AG09319 (cell line): ENCODE results near the gene GH1.
"Not testable (repeated sequence)": the region's sequence is repeated elsewhere in the genome, so short reads cannot be mapped to it uniquely, and the experiment has no call there.

Experiments used
- DNase-seq: peaks from one replicate; pipeline ENCODE4 v3.0.0-alpha.2; 2010; ENCODE audit warnings: low read depth; ENCODE audit errors: extremely low read depth
- TF ChIP-seq, protein P1 (sequence below): IDR thresholded peaks from 2 replicates; pipeline ENCODE4 v1.5.1; 2011; ENCODE audit warnings: low read depth, mild to moderate bottlenecking, inconsistent platforms, low read length, moderate library complexity

Gene GH1

DNA sequence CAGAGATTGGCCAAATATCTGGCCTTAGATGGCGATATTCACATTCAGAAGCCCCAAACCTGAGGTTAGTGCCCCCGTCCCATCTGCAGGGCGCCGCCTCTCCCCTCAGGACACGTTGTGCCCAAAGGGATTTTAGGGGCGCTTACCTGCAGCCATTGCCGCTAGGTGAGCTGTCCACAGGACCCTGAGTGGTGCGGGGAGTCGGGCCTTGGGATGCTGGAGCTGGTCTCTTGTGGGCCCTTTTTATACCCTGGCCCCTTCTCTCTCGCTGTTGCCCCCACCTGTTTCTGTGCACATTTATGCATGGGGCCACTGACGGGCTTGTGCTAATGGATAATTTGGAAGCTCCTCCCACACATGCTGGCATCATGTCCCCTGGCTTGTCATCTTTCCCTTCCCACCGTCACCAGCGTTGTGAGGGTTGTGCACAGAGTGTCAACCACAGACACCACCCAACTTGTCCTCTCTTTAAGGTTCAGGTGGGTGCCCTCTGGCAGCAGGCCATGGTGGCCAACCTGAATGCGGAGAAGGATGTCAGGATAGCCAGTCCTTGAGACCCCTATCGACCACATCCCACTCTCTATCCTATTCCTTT, 7.5 kb downstream of the GH1 start, which contains the start of gene CSHL1:
Gene CSHL1 (minus strand): TSS at position 218 of the 595 bp plus-strand sequence. CDS start 62 bp downstream, at position 156.
- TF ChIP-seq, protein P1, sequence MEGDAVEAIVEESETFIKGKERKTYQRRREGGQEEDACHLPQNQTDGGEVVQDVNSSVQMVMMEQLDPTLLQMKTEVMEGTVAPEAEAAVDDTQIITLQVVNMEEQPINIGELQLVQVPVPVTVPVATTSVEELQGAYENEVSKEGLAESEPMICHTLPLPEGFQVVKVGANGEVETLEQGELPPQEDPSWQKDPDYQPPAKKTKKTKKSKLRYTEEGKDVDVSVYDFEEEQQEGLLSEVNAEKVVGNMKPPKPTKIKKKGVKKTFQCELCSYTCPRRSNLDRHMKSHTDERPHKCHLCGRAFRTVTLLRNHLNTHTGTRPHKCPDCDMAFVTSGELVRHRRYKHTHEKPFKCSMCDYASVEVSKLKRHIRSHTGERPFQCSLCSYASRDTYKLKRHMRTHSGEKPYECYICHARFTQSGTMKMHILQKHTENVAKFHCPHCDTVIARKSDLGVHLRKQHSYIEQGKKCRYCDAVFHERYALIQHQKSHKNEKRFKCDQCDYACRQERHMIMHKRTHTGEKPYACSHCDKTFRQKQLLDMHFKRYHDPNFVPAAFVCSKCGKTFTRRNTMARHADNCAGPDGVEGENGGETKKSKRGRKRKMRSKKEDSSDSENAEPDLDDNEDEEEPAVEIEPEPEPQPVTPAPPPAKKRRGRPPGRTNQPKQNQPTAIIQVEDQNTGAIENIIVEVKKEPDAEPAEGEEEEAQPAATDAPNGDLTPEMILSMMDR: no peak
- DNase-seq: no peak

DNA sequence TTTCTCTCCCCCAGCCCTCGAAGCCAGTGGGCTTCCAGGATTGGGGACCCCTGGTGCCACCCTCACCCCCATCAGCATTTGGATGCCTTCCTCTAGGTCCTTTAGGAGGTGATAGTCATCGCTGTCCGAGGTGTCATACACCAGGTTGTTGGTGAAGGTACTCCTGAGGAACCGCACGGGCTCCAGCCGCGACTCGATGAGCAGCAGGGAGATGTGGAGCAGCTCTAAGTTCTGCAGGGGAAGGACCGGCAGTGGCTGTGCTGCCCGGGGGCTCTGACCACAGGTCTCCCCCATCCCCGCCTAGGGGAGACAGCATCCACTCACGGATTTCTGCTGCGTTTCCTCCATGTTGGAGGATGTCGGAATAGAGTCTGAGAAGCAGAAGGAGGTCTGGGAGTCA, 8.5 kb downstream of the GH1 start:
- TF ChIP-seq, protein P1: no peak
- DNase-seq: no peak

DNA sequence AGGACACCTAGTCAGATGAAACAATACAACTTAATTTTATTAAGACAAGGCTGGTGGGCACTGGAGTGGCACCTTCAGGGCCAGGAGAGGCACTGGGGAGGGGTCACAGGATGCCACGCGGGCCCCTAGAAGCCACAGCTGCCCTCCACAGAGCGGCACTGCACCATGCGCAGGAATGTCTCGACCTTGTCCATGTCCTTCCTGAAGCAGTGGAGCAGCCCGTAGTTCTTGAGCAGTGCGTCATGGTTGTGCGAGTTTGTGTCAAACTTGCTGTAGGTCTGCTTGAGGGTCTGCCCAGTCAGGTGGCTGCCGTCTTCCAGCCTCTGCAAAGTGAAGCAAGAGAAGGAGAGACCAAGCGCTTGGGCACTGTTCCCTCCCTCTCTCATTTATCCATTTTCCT, 9.1 kb downstream of the GH1 start:
- DNase-seq: not testable (repeated sequence)

DNA sequence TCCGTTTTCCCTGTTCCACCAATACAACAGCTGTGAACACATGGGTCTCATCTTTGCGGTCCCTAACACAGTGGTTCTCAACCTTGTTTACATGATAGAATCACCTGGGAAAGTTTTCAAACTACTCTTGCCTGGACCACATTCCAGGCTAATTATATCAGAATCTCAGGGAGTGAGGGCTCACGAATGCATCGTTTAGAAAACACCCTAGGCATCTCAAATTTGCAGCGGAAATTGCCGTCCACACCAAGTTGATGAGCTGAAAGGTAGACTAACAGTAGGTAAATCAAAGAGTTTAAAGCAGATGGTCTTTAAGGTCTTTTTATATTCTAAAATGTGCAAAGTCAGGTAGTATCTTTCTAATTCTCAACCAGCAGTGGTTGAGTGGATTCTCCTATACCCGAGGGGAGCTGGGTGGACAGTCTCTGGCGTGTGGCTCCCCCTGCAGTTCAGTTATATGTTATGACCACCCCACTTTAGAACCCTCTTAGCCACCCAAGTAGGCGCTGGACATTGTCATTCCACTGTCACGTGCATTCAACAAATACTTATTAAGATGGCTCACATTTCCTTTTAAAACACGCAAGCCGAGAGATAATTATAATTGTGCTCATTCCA, 11.4 kb downstream of the GH1 start:
- not testable (repeated sequence) for DNase-seq
- TF ChIP-seq, protein P1: peak; percentile 17

DNA sequence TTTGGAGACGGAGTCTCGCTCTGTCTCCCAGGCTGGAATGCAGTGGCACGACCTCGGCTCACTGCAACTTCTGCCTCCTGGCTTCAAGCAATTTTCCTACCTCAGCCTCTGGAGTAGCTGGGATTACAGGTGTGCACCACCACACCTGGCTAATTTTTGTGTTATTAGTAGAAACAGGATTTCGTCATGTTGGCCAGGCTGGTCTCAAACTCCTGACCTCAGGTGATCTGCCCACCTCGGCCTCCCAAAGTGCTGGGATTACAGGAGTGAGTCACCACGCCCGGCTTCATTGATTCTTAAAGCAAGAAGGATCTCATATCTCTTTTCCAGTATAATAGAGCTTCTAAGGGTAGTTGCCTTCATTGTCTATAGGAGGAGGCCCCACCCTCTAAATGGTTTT, 13.8 kb downstream of the GH1 start:
- DNase-seq: not testable (repeated sequence)

DNA sequence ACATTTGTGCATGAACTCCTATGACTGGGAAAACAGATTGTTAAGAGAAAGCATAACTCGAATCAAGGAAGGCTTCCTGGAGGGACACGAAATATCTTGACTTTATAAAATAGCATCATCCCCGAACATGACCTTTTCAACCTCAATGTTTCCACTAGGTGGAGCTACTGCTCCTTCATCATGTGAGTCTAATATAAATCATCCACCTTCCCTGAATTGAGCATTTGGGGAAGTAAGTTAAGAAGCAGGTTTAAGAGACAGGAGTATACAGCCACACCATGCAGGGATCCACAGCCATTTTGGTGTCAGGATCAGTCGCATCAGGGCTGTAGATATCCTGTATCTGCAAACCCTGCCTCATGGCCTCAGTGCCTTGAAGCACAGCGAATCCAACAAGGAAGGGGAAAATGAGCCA, 14.8 kb downstream of the GH1 start:
- TF ChIP-seq, protein P1: peak; percentile 22
- DNase-seq: not testable (repeated sequence)

DNA sequence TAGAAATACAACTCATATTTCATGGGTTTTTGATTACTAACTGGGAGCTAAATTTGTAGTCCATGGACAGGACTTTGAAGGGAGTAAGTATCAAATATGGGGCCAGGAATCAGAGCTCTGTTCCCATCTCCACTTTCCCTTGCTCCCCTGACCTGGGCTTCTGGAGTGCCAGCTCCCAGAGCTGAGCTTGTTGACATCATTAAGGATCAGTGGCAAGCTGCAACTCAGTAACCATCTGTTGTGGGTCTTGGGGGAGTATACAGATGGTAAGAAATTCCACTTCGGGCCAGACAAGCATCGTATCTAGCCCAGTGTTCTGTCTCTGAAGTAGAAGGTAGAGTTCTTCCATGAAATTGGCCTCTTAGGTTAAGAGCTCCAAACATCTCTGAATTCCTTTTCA, 16.7 kb downstream of the GH1 start:
- DNase-seq: not testable (repeated sequence)

DNA sequence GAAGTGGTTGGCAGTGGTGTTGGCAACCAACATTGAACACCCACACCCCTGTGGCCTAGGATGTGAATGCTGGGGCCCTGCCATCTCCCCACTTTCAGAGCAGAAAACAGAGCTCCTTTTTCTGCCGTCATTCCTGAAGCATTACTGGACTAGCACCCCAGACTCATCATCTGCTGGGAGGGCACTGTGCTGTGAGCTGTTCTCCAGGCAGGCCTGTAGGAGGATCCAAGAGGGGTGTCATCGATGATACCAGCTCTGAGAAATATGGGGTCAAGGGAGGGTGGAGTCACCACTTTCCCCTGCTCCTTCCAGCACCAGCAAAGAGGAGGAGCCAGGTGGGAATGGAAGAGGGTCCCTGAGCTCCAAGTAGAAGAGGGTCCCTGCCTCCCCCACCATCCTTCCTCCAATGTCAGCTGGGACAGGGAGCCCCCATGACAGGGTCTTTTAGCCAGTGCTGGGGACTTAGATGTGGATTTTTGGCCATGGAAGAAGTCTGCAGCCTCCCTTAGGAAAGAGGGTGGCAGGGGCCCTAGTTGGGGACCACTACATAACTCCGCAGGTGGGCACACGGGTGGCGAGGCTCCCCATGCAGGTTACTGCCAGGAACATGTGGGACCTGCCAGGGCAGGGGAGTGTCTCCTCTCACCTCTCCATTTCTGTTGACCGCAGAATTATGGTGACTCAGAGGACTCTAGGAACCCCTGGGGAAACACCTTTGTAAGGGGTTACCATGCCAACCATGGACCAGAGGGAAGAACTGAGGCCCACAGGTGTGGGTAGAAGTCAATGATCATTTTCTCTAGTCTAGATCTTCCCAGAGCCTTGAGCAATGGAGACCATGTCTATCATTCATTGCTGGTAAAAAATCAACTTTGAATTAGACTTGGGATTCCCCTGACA, 19.5 kb downstream of the GH1 start:
- not testable (repeated sequence) for DNase-seq

DNA sequence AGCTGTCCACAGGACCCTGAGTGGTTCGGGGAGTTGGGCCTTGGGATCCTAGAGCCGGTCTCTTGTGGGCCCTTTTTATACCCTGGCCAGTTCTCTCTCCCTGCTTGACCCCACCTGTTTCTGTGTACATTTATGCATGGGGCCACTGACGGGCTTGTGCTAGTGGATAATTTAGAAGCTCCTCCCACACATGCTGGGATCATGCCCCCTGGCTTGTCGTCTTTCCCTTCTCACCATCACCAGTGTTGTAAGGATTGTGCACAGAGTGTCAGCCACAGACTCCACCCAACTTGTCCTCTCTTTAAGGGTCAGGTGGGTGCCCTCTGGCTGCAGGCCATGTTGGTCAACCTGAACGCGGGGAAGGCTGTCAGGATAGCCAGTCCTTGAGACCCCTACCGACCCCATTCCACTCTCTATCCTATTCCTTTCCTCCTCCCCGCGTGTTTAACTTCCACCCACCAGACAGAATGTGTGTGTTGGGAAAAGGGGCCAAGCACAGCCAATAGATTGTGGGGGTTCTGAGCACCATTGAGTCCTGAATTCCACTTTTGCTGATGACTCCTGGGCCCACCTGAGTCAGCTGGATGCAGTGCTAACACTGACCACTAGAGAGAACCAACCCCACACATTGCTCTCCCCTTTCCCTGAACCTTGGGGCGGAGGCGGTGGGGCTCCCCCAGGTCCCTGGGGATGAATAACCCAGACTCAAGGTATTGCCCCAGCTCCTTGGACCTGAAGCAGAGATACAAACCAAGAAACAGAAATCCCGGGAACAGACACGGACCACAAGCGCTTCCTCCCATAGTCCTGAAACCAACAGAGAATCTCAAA, 21.9 kb downstream of the GH1 start, which contains the start of gene CSH1:
Gene CSH1 (minus strand): TSS at position 51 of the 831 bp plus-strand sequence. CDS start 63 bp downstream, outside the sequence.
- DNase-seq: not testable (repeated sequence)

DNA sequence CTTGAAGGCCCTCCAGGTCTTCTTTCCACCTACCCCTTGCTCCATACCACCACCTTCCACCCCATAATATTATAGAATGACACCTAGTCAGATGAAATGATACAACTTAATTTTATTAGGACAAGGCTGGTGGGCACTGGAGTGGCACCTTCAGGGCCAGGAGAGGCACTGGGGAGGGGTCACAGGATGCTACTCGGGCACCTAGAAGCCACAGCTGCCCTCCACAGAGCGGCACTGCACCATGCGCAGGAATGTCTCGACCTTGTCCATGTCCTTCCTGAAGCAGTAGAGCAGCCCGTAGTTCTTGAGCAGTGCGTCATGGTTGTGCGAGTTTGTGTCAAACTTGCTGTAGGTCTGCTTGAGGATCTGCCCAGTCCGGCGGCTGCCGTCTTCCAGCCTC, 23.8 kb downstream of the GH1 start:
- not testable (repeated sequence) for DNase-seq

DNA sequence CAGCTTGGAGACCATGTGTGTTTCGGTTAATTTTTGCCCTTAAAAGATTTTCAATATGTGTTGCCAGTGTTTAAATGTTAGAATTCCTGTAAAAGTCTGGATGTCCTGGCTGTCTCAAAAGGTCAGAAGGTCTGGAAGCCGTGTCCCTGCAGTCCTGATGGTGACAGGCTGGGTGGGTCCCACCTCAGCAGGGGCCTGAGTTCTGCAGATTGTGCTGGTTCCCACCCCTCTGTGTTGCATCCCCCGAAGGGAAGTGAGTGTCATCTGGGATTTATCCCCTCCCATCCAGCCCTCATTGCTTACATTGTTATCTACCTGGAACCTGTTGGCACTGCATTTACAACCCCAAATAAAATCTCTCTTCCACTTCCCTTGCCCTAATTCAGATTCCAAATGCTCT, 24.6 kb downstream of the GH1 start:
- DNase-seq: not testable (repeated sequence)

DNA sequence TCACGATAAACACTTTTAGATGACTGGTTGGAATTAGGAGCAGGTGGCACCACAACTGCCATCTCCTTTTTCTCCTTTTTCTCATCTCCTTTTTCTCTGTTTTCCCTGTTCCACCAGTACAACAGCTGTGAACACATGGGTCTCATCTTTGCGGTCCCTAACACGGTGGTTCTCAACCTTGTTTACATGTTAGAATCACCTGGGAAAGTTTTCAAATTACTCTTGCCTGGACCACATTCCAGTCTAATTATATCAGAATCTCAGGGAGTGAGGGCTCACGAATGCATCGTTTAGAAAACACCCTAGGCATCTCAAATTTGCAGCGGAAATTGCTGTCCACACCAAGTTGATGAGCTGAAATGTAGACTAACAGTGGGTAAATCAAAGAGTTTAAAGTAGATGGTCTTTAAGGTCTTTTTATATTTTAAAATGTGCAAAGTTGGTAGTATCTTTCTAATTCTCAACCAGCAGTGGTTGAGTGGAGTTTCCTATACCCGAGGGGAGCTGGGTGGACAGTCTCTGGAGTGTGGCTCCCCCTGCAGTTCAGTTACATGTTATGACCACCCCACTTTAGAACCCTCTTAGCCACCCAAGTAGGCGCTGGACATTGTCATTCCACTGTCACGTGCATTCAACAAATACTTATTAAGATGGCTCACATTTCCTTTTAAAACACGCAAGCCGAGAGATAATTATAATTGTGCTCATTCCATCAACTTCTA, 26.2 kb downstream of the GH1 start:
- not testable (repeated sequence) for DNase-seq
